PC-3 (cell line): ENCODE results near the gene DPM2. TPM values are rescaled to one million over a fixed set of nuclear protein-coding genes. Genes with fewer than 3 reads are reported as not detected.

Experiments used
- ATAC-seq: fragments of 200-7000 bp; cut with Tn5 transposase; 2 replicates; pipeline ENCODE4 v1.9.1; 2020; ENCODE audit warnings: mild to moderate bottlenecking, moderate library complexity
- BruUV-seq: library from RNA; stranded (reverse); fragments of 400-500 nt; replicated peaks from 2 replicates; lab custom pipeline; 2021; lab: Mats Ljungman, UMichigan
- CTCF ChIA-PET: fragments of 300-600 bp; sonication (Branson Sonifier 250); formaldehyde crosslinking; loops from one replicate; lab custom pipeline; 2022; ENCODE audit warnings: antibody characterized with exemption; lab: Charles Lee
- POLR2A ChIA-PET: fragments of 300-600 bp; sonication (Branson Sonifier 250); formaldehyde crosslinking; loops from one replicate; lab custom pipeline; 2022; ENCODE audit warnings: antibody characterized with exemption; ENCODE audit not compliant: unreplicated experiment; lab: Charles Lee
- DNase-seq: peaks from one replicate; pipeline ENCODE4 v3.0.0-alpha.2; 2015
- H2AFZ ChIP-seq: fragments of 300-600 bp; sonication (generic); 2 replicates; pipeline ENCODE4 v1.6.0; 2016; ENCODE audit warnings: antibody characterized with exemption, low read length
- H3F3A ChIP-seq: fragments of 300-600 bp; sonication (generic); one replicate; pipeline ENCODE4 v1.6.0; 2017; ENCODE audit warnings: antibody characterized with exemption, low read length, control low read depth, mild to moderate bottlenecking; ENCODE audit not compliant: unreplicated experiment
- H3K27ac ChIP-seq: fragments of 300-600 bp; sonication (generic); 2 replicates; pipeline ENCODE4 v1.5.1; 2016; ENCODE audit warnings: mild to moderate bottlenecking, low read length
- H3K27me3 ChIP-seq: fragments of 300-600 bp; sonication (generic); 2 replicates; pipeline ENCODE4 v1.6.1; 2016; ENCODE audit warnings: low read length, mixed read lengths
- H3K36me3 ChIP-seq: fragments of 300-600 bp; sonication (generic); 2 replicates; pipeline ENCODE4 v1.6.1; 2016; ENCODE audit warnings: low read depth, mixed run types, low read length, mixed read lengths
- H3K4me1 ChIP-seq: fragments of 300-600 bp; sonication (generic); 2 replicates; pipeline ENCODE4 v1.5.1; 2016; ENCODE audit warnings: low read length; ENCODE audit not compliant: insufficient read depth
- H3K4me2 ChIP-seq: fragments of 300-600 bp; sonication (generic); 2 replicates; pipeline ENCODE4 v1.6.0; 2016; ENCODE audit warnings: low read length
- H3K4me3 ChIP-seq: fragments of 300-600 bp; sonication (generic); 2 replicates; pipeline ENCODE4 v1.5.1; 2016; ENCODE audit warnings: mild to moderate bottlenecking, low read length, mixed read lengths
- H3K79me2 ChIP-seq: fragments of 300-600 bp; sonication (generic); 2 replicates; pipeline ENCODE4 v1.6.1; 2017; ENCODE audit warnings: low read length, mixed read lengths
- H3K9ac ChIP-seq: fragments of 300-600 bp; sonication (generic); 2 replicates; pipeline ENCODE4 v1.6.0; 2016; ENCODE audit warnings: mild to moderate bottlenecking, low read length
- H3K9me2 ChIP-seq: fragments of 300-600 bp; sonication (generic); replicated peaks from 2 replicates; pipeline ENCODE4 v1.6.1; 2016; ENCODE audit warnings: mixed run types, low read length, mixed read lengths
- H3K9me3 ChIP-seq: fragments of 300-600 bp; sonication (generic); 2 replicates; pipeline ENCODE4 v1.6.1; 2016; ENCODE audit warnings: low read length, mixed read lengths
- H4K20me1 ChIP-seq: fragments of 300-600 bp; sonication (generic); 2 replicates; pipeline ENCODE4 v1.6.1; 2016; ENCODE audit warnings: low read length, mixed read lengths
- EZH2 ChIP-seq: fragments of 300-600 bp; sonication (generic); IDR thresholded peaks from one replicate; pipeline ENCODE4 v1.6.1; 2017; ENCODE audit warnings: antibody characterized with exemption, mild to moderate bottlenecking, low read length; ENCODE audit not compliant: unreplicated experiment
- EZH2phosphoT487 ChIP-seq: fragments of 300-600 bp; sonication (generic); IDR thresholded peaks from 2 replicates; pipeline ENCODE4 v1.6.1; 2018; ENCODE audit warnings: mild to moderate bottlenecking, antibody characterized with exemption, low read length, borderline replicate concordance
- intact Hi-C: fragments of 100-400 bp; cut with micrococcal nuclease; formaldehyde crosslinking; loops from 2 replicates; pipeline ENCODE4 v1.9.0; 2023
- total RNA-seq: library from RNA; depleted of rRNA; stranded (reverse); fragments of >200 nt; gene quantifications from 2 replicates; pipeline ENCODE4 v1.2.3, GENCODE V29; 2014
- TF ChIP-seq, protein P1 (sequence below): fragments of 300-600 bp; sonication (generic); conservative IDR thresholded peaks from 2 replicates; pipeline ENCODE4 v1.5.1; 2017; ENCODE audit warnings: antibody characterized with exemption, low read depth, mild to moderate bottlenecking, low read length

The DPM2 gene
- total RNA-seq, 1 experiment from 2014 or later = 33.0 TPM

DNA sequence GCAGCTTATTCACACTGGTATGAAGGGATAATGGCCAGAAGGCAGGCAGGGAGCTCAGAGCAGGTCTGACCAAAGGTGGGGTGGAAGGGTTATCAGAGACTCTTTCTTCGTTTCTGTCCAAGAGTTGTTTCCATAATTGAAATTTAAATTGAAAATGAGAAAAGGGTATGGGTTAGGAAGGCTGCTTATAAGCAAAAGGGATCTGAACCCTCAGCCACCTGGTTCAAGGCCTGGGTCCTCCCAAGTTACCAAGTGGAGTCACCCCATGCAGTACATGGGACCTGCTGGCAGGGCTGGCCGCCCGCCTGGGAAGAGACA, 25.3 kb upstream of the DPM2 start:
- no peak overlapping the region for H3K9ac ChIP-seq
- TF ChIP-seq EZH2 (no peak), EZH2phosphoT487 (no peak)
- TF ChIP-seq, protein P1, sequence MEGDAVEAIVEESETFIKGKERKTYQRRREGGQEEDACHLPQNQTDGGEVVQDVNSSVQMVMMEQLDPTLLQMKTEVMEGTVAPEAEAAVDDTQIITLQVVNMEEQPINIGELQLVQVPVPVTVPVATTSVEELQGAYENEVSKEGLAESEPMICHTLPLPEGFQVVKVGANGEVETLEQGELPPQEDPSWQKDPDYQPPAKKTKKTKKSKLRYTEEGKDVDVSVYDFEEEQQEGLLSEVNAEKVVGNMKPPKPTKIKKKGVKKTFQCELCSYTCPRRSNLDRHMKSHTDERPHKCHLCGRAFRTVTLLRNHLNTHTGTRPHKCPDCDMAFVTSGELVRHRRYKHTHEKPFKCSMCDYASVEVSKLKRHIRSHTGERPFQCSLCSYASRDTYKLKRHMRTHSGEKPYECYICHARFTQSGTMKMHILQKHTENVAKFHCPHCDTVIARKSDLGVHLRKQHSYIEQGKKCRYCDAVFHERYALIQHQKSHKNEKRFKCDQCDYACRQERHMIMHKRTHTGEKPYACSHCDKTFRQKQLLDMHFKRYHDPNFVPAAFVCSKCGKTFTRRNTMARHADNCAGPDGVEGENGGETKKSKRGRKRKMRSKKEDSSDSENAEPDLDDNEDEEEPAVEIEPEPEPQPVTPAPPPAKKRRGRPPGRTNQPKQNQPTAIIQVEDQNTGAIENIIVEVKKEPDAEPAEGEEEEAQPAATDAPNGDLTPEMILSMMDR = no peak
- H3K4me3 ChIP-seq = no peak overlapping the region
- no peak overlapping the region for H3K27ac ChIP-seq
- ChIA-PET POLR2A (no interaction called here), CTCF (no interaction called here)
- no peak overlapping the region for H2AFZ ChIP-seq
- BruUV-seq = no TSS peak
- H3K4me1 ChIP-seq = peaks cover 30% of the 10 kb centered on the region
- H3F3A ChIP-seq = no peaks in the 10 kb centered on the region
- DNase-seq = no peak
- H4K20me1 ChIP-seq = no peaks in the 10 kb centered on the region
- H3K4me2 ChIP-seq = no peak overlapping the region
- no peak for ATAC-seq
- intact Hi-C loops = no loop called here
- H3K36me3 ChIP-seq = no peaks in the 10 kb centered on the region
- H3K27me3 ChIP-seq = no peaks in the 10 kb centered on the region
- no peaks in the 10 kb centered on the region for H3K9me3 ChIP-seq
- no peaks in the 10 kb centered on the region for H3K9me2 ChIP-seq
- peaks cover 77% of the 10 kb centered on the region for H3K79me2 ChIP-seq

DNA sequence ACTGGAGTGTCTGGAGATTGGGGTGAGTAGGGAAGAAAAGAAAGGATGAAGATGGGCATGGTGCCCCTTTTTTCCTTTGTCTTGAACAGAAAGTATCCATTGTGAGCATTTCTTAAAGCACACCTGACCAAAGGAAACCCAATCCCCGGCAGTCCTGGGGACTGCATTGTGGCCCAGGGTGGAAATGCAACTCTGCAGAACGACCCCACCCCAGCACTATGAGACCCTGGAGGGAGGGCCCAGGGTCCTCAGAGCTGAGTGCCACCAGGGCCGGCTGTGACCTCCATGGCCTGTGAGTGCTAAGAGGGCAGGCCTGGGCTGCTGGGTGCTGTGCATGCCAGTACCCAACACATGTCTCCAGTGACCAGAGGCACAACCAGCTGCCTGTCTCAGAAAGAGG, 24.6 kb upstream of the DPM2 start:
- H3K4me1 ChIP-seq = peaks cover 23% of the 10 kb centered on the region

DNA sequence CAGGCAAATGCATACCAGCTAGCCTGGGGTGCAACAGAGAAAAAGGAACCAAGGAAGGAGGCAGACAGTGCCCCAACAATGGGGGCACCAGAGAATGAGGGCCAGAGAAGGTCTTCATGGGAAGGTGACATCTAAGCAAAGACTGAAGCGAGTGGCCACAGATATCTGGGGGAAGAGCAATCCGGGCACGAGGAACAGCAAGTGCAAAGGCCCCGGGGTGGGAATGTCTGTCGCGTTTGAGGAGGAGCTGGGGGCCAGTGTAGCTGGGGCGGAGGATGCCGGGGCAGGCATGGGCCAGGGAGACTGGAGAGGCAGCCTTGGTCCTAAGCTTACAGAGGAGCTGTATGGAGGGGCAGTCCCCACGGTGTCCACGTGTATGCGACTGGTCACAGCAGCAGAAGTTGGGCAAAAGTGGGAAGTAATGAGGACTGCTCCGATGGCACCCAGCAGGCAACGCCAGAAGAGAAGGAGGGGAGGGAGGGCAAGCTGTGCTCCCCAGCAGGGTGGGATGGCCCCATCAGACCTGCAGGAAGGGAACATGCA, 24.0 kb upstream of the DPM2 start:
- no peak overlapping the region for H3K9ac ChIP-seq
- ChIA-PET CTCF (no interaction called here), POLR2A (no interaction called here)
- ATAC-seq (no peak), DNase-seq (no peak)
- H3K79me2 ChIP-seq = peaks cover 77% of the 10 kb centered on the region
- H3K4me2 ChIP-seq = no peak overlapping the region
- intact Hi-C loops = no loop called here
- H3K36me3 ChIP-seq = peaks cover 3% of the 10 kb centered on the region; the same call in 1 of the 2 replicates
- H2AFZ ChIP-seq = no peak overlapping the region
- no peaks in the 10 kb centered on the region for H3K9me3 ChIP-seq
- no peak for TF ChIP-seq EZH2phosphoT487
- TF ChIP-seq EZH2 = no peak
- TF ChIP-seq, protein P1 = no peak
- no peaks in the 10 kb centered on the region for H3K27me3 ChIP-seq
- H3F3A ChIP-seq = no peaks in the 10 kb centered on the region
- H4K20me1 ChIP-seq = no peaks in the 10 kb centered on the region
- H3K27ac ChIP-seq = no peak overlapping the region
- no peaks in the 10 kb centered on the region for H3K9me2 ChIP-seq
- no peak overlapping the region for H3K4me3 ChIP-seq
- BruUV-seq = no TSS peak
- peaks cover 17% of the 10 kb centered on the region for H3K4me1 ChIP-seq

More for the DNA sequence above, 24.6 kb upstream of the DPM2 start:
- H3K27ac ChIP-seq = no peak overlapping the region
- CTCF ChIA-PET = no interaction called here
- H3K9me2 ChIP-seq = no peaks in the 10 kb centered on the region
- no peaks in the 10 kb centered on the region for H4K20me1 ChIP-seq
- H2AFZ ChIP-seq = no peak overlapping the region
- peaks cover 77% of the 10 kb centered on the region for H3K79me2 ChIP-seq
- H3K4me2 ChIP-seq = no peak overlapping the region
- POLR2A ChIA-PET = no interaction called here
- DNase-seq = no peak
- ATAC-seq = no peak
- no peaks in the 10 kb centered on the region for H3K27me3 ChIP-seq
- no peaks in the 10 kb centered on the region for H3K9me3 ChIP-seq
- TF ChIP-seq, protein P1 = no peak
- TF ChIP-seq EZH2 (no peak), EZH2phosphoT487 (no peak)
- H3F3A ChIP-seq = no peaks in the 10 kb centered on the region
- intact Hi-C loops = no loop called here
- no peak overlapping the region for H3K4me3 ChIP-seq
- no TSS peak for BruUV-seq
- H3K36me3 ChIP-seq = peaks cover 3% of the 10 kb centered on the region; the same call in 1 of the 2 replicates
- no peak overlapping the region for H3K9ac ChIP-seq
